Psoas muscle (tissue), 8 donors: Measurements from ENCODE around the gene TMED3. TPM values are rescaled to one million over a fixed set of nuclear protein-coding genes. Genes with fewer than 3 reads are reported as not detected.

Experiments
- ATAC-seq, 4 donors: fragments of 200-7000 bp; cut with Tn5 transposase; one replicate each; pipeline ENCODE4 v1.9.1; 2020; ENCODE audit warnings: moderate library complexity in 3 of 4, mild to moderate bottlenecking in 2 of 4
- DNase-seq, 2 donors: peaks; one replicate each; pipeline ENCODE4 v3.0.0-alpha.2; 2020
- H3K27ac ChIP-seq: fragments of 200-600 bp; one replicate; pipeline ENCODE4 v1.8.0; 2022
- H3K27me3 ChIP-seq, 3 donors: fragments of 200-600 bp in 1 of 3; one replicate each; pipeline versions ENCODE4 v1.6.1 to v1.8.0; 2013 to 2022; ENCODE audit warnings: low read length in 2 of 3, mild to moderate bottlenecking in 2 of 3, moderate library complexity in 1 of 3; ENCODE audit not compliant: insufficient read depth in 3 of 3
- H3K36me3 ChIP-seq, 2 donors: fragments of 200-600 bp in 1 of 2; one replicate each; pipeline versions ENCODE4 v1.6.1 to v1.8.0; 2013 to 2022; ENCODE audit warnings: low read depth in 1 of 2, mild to moderate bottlenecking in 1 of 2, moderate library complexity in 1 of 2; ENCODE audit not compliant: insufficient read depth in 1 of 2
- H3K4me1 ChIP-seq: fragments of 200-600 bp; one replicate; pipeline ENCODE4 v1.8.0; 2022
- H3K4me3 ChIP-seq: fragments of 200-600 bp; one replicate; pipeline ENCODE4 v1.8.0; 2022; ENCODE audit warnings: mild to moderate bottlenecking
- H3K9me3 ChIP-seq: fragments of 200-600 bp; one replicate; pipeline ENCODE4 v1.8.0; 2022
- CTCF ChIP-seq: fragments of 200-600 bp; IDR thresholded peaks from one replicate; pipeline ENCODE4 v1.8.0; 2022; ENCODE audit warnings: antibody characterized with exemption
- WGBS, 3 donors: extraction: QIAGEN DNeasy Blood & Tissue Kit; methylation state at CpG; one replicate each; pipeline versions ENCODE4 v1.1.6 to v1.1.7; 2013; 5-methylcytosine and 5-hydroxymethylcytosine counted together
- intact Hi-C, 2 donors: fragments of 100-400 bp; cut with DNase I; formaldehyde crosslinking; loops; one replicate each; pipeline versions ENCODE4 v1.11.0 to v1.14.2; 2022
- long read RNA-seq, 2 donors: library from polyadenylated mRNA; unstranded; transcript quantifications; one replicate each; pipeline ENCODE4 v2.0.0, GENCODE V29; 2021
- polyA plus RNA-seq, 3 donors: library from polyadenylated mRNA; stranded (reverse); fragments of 200-250 nt; gene quantifications; one replicate each; pipeline ENCODE4 v1.2.3, GENCODE V29; 2013
- total RNA-seq, 4 donors: library from RNA; stranded (reverse); fragmentation: NEBNext Ultra II Directional in 2 of 4; extraction: Animal tissue kit (Norgen Biotek cat#: 25700) in 2 of 4; gene quantifications; one replicate each; pipeline versions ENCODE4 v1.2.1 to v1.2.4, GENCODE V29; 2021 to 2023
- donor health status: healthy with polysubstance abuse.
- donor health status: DM: no; HTN: no; CAD: no; lungs with moderate emphysema.
- donor health status: Bipolar disorder and iron deficiency.
- donor health status: healthy.
- donor health status: DM: yes; HTN: yes; CAD: no.
- donor health status: DM: no; HTN: no; CAD: no.
- donor health status: DM: no; HTN: no; CAD: no.
- donor health status: DM: yes; HTN: yes; CAD: no.

The TMED3 gene
- total RNA-seq (1 to 10 TPM; 1.3 to 3.7 (median 3.0) TPM), polyA plus RNA-seq (1 to 10 TPM; 2.3 to 4.8 (median 2.9) TPM)
- long read RNA-seq, donor 1, partial matches to known transcripts, result 0 of 1 reads
- long read RNA-seq, donor 1, other reads (novel, unspliced or antisense), result 0 of 1 reads
- long read RNA-seq, donor 2, transcript TMED3-201 (3 exons, 1,475 nt), result major isoform, 5 of 5 reads
- long read RNA-seq, donor 2, partial matches to known transcripts, result 0 of 5 reads
- long read RNA-seq, donor 2, other reads (novel, unspliced or antisense), result 0 of 5 reads

- peak; percentile 67 to 70 for DNase-seq
- Histone ChIP-seq H3K36me3 (no peaks in the 10 kb centered on the region), H3K4me1 (peaks cover 6% of the 10 kb centered on the region), H3K27me3 (peaks cover 0 to 46% (median 15%) of the 10 kb centered on the region in 3 donors), H3K9me3 (no peaks in the 10 kb centered on the region), H3K4me3 (peak within 1 kb of the TSS; percentile 73), H3K27ac (no peak within 1 kb of the TSS)
- WGBS, 3 donors, result 1 to 2% (median 1%) methylated on average over 35 to 72 of the region's 76 CpGs
- peak in 3 of 4 donors; percentile 57 to 79 (median 67) for ATAC-seq
- intact Hi-C loops, result no loop called here
- no peak for TF ChIP-seq CTCF
Observed at GRCh38 chr15:79310985-79311900, at the start of gene TMED3. TSS of gene TMED3 (plus strand) at chr15:79311112. CDS start at chr15:79311250, 138 bp downstream.

GRCh38 chr15:79261836-79262235 lies 49.1 kb upstream of the TMED3 start:
- intact Hi-C loops, result no loop called here
- Histone ChIP-seq H3K36me3 (no peaks in the 10 kb centered on the region), H3K4me1 (no peaks in the 10 kb centered on the region), H3K9me3 (no peaks in the 10 kb centered on the region), H3K4me3 (no peak overlapping the region), H3K27ac (no peak overlapping the region), H3K27me3 (no peaks in the 10 kb centered on the region)
- WGBS, 3 donors, result 95 to 100% (median 98%) methylated on average over 1 of the region's 1 CpG
- ATAC-seq (no peak), DNase-seq (no peak)
- TF ChIP-seq CTCF, result no peak

- no peaks in the 10 kb centered on the region for H3K36me3 ChIP-seq
- intact Hi-C loops, result no loop called here
- no peak overlapping the region for H3K4me3 ChIP-seq
- WGBS, 3 donors, result 79 to 85% (median 83%) methylated on average over 4 of the region's 4 CpGs
- no peaks in the 10 kb centered on the region for H3K9me3 ChIP-seq
- H3K27ac ChIP-seq, result no peak overlapping the region
- no peak for DNase-seq
- H3K27me3 ChIP-seq, result peaks cover 0 to 2% (median 0%) of the 10 kb centered on the region in 3 donors
- ATAC-seq, result no peak
- TF ChIP-seq CTCF, result no peak
- no peaks in the 10 kb centered on the region for H3K4me1 ChIP-seq
Observed at GRCh38 chr15:79265167-79265566, 45.7 kb upstream of the TMED3 start.

- TF ChIP-seq CTCF, result no peak
- ATAC-seq (no peak), DNase-seq (no peak)
- intact Hi-C loops, result no loop called here
- Histone ChIP-seq H3K36me3 (no peaks in the 10 kb centered on the region), H3K4me3 (no peak overlapping the region), H3K27me3 (peaks cover 0 to 2% (median 0%) of the 10 kb centered on the region in 3 donors), H3K4me1 (no peaks in the 10 kb centered on the region), H3K9me3 (no peaks in the 10 kb centered on the region), H3K27ac (no peak overlapping the region)
- 62 to 70% (median 67%) methylated on average over 3 of the region's 3 CpGs for WGBS, 3 donors
Observed at GRCh38 chr15:79265987-79266579, 44.8 kb upstream of the TMED3 start.
